ENCODE data around the gene ZNRD2.

Gene ZNRD2

DNA sequence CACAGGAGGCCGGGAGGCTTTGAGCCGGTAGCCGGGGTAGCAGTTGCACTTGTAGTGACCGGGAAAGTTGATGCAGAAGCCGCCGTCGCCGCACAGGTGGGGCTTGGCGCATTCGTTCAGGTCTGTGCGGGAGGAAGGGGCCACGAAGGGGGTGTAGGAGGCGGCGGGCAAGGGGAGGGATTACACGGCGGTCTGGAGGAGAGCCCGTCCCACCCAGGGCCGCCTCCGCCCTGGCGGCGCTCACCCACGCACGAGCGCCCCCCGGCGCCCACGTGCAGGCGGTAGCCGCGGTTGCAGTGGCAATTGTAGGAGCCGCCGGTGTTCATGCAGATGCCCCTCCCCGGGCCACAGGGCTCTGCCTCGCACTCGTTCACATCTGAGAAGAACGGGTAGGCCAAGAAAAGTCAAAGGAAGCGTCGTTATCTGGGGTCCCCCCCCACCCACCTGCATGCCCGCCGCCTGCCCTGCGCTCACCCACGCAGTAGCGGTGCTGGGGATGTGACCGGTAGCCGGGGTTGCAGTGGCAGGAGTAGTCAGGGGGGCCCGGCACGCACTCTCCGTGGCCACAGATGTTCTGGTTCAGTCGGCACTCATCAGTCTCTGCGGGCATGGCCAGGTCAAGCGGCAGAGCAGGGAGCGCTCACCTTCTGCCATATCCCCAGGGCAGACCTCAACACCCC, 22.7 kb upstream of the ZNRD2 start:
- TF ChIP-seq, protein P1, sequence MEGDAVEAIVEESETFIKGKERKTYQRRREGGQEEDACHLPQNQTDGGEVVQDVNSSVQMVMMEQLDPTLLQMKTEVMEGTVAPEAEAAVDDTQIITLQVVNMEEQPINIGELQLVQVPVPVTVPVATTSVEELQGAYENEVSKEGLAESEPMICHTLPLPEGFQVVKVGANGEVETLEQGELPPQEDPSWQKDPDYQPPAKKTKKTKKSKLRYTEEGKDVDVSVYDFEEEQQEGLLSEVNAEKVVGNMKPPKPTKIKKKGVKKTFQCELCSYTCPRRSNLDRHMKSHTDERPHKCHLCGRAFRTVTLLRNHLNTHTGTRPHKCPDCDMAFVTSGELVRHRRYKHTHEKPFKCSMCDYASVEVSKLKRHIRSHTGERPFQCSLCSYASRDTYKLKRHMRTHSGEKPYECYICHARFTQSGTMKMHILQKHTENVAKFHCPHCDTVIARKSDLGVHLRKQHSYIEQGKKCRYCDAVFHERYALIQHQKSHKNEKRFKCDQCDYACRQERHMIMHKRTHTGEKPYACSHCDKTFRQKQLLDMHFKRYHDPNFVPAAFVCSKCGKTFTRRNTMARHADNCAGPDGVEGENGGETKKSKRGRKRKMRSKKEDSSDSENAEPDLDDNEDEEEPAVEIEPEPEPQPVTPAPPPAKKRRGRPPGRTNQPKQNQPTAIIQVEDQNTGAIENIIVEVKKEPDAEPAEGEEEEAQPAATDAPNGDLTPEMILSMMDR (conservative IDR thresholded peaks at IDR 0.05; ENCODE audit: control insufficient read depth, insufficient read depth, low read depth, low read length), result no peak
- no peak for DNase-seq (ENCODE audit: low read depth)
- H3K4me3 ChIP-seq (ENCODE audit: control insufficient read depth, low read depth, low read length), result no peak overlapping the region

DNA sequence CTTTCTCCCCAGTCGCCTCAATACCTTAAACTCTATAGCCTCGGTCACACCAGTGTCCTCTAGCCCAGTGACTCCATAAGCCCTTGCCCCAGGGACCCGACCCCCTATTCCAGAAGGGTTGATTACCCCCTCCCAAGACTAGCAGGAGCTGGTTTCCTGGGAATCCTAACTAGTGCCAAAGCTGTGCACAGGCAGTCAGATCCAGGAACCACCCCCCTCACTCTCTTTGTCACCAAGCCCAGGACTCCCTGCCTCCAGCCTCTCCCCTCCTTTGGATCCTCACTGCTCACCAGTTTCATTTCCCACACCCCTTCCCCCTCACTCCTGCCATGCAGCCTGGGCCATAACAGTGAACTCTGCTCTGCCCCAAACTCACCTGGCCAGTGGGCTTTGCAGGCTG, 21.9 kb upstream of the ZNRD2 start:
- TF ChIP-seq, protein P1 (conservative IDR thresholded peaks at IDR 0.05; ENCODE audit: control insufficient read depth, insufficient read depth, low read depth, low read length), result no peak
- no peak for DNase-seq (ENCODE audit: low read depth)
- no peak overlapping the region for H3K4me3 ChIP-seq (ENCODE audit: control insufficient read depth, low read depth, low read length)

DNA sequence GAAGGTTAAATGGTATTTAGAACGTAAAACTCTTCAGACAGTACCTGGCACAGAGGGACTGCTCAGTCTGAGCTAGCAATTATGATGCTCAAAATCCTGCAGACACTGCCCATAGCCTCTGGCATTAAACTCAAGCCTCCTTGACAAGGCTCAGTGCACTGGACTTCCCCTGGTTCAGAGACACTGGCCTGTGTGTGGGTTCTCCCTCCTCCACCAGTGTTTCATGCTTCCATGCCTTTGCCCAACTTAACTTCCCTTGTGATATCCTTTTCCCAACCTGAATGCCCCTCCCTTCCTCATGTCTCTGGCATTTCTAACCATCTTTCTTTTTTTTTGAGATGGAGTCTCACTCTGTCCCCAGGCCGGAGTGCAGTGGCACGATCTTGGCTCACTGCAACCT, 21.2 kb upstream of the ZNRD2 start:
- TF ChIP-seq, protein P1 (conservative IDR thresholded peaks at IDR 0.05; ENCODE audit: control insufficient read depth, insufficient read depth, low read depth, low read length), result no peak
- H3K4me3 ChIP-seq (ENCODE audit: control insufficient read depth, low read depth, low read length), result no peak overlapping the region
- no peak for DNase-seq (ENCODE audit: low read depth)

DNA sequence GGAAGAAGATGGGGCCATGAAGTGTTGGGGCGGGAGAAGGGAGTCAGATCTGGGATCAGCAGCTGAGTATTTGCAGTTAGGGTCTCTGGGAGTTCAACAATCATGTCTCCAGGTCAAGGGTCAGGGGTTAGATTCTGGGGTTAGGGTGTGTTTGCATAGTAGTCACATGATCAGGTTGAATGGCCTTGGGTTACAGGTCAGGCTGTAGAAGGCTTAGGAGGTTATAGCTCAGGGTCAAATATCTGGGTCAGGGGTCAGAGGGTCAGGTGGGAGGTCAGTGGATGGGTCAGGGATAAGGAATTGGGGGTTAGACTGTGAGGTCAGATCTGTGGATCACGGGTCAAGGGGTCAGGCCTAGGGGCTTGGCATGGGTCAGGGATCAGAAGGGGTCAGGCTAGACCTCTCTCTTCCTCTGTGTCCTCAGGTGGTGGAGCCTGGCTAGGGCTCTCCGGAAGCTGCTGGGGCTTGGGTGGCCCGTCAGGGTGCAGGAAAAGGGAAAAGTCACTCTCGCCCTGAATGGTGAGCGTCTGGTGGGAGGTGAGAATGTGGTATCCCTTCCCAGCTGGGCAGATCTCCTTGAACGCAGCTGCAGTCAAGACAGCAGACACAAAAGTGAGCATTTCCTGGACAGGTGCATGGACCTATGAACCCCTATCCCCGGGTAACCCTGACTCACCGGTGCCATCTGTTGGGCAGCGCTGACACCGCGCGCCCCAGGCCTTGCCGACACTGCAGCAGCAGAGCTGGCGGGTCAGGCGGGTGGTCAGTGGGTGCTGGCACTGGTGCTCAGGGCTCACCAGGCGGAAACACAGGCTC, 18.5 kb upstream of the ZNRD2 start:
- TF ChIP-seq, protein P1 (conservative IDR thresholded peaks at IDR 0.05; ENCODE audit: control insufficient read depth, insufficient read depth, low read depth, low read length), result peak; percentile 25
- peak; percentile 40 for DNase-seq (ENCODE audit: low read depth)
- no peak overlapping the region for H3K4me3 ChIP-seq (ENCODE audit: control insufficient read depth, low read depth, low read length)

DNA sequence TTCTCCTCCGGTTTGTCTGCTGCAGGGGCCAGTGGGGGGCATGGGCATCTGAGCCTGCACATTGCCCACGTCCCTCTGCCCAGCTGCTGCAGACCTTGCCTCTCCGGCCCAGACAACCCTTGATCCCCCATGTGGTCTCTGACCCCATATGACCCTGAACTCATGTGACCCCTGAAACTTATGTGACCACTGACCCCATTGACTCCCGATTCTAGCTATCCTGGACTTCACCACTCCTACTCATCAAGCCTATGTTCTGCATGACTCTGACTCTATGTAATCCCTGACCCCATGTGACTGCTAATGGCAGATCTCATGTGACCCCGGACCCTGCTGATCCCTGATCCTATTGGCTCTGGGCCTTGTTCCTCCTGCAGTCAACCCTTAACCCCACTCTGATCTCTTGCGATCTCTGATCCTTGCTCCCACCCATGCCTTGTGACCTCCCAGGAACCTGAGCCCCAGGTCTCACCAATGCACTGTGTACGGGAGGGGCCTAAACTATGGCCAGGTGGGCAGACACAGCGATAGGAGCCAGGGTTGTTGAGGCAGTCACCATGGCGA, 17.8 kb upstream of the ZNRD2 start:
- no peak for DNase-seq (ENCODE audit: low read depth)
- TF ChIP-seq, protein P1 (conservative IDR thresholded peaks at IDR 0.05; ENCODE audit: control insufficient read depth, insufficient read depth, low read depth, low read length), result no peak
- H3K4me3 ChIP-seq (ENCODE audit: control insufficient read depth, low read depth, low read length), result no peak overlapping the region

DNA sequence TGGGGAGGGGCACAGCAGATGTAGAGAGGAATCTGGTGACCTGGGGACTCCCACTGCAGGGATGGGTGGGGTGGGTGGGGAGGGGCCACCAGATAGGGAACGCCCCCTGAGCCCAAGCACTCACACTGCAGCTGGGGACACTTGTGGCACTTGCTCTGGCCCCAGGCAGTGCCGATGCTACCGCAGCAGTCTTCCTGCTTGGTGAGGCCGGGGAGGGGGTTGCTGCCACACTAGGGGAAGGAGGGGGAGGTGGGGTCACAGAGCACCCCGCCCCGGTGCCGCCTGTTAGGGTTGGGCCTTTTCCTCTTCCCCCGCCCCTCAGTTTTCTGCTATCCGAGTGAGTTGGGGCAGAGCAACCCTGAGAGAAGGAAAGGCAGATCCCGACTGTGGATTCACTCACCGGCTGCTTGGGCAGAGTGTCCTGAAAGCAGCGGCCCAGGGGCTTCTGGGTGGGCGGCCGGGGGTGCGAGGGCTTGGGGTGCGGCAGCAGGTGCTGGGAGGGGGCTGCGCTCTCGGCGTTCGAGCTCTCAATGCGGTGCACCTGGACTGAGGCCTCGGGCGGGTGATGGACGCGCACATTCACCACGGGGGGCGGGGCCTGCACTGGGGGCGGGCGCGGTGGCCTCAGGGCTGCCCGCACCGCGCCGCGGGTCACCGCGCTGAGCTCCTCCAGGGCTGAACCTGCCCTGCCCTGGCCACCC, 16.8 kb upstream of the ZNRD2 start:
- TF ChIP-seq, protein P1 (conservative IDR thresholded peaks at IDR 0.05; ENCODE audit: control insufficient read depth, insufficient read depth, low read depth, low read length), result no peak
- DNase-seq (ENCODE audit: low read depth), result no peak
- H3K4me3 ChIP-seq (ENCODE audit: control insufficient read depth, low read depth, low read length), result no peak overlapping the region

Data from fibroblast of mammary gland (primary cell).